ENCODE measurements around the gene ELK4. TPM values are rescaled to one million over a fixed set of nuclear protein-coding genes. Genes with fewer than 3 reads are reported as not detected.

The ELK4 gene
- total RNA-seq, 1 experiment from 2014 or later: 31.2 TPM

GRCh38 chr1:205581321-205581980, 50.4 kb downstream of the ELK4 start:
- Mint-ChIP-seq H3K4me1 (peaks cover 17 to 29% of the 10 kb centered on the region in 2 experiments), H3K36me3 (ENCODE audit: insufficient read depth in 1 of 3, low read depth in 3 of 3) (no peaks in the 10 kb centered on the region), H3K4me3 (no peak overlapping the region), H3K27me3 (ENCODE audit: low read depth) (peaks cover 46% of the 10 kb centered on the region), H3K27ac (no peak overlapping the region; a peak in 1 of 7 replicates), H3K9me3 (no peaks in the 10 kb centered on the region)
- Histone ChIP-seq H2BK120ac (ENCODE audit: low read depth, low read length, poor library complexity, severe bottlenecking) (no peak overlapping the region), H3K27ac (ENCODE audit: insufficient read length, low read depth, low read length) (no peak overlapping the region), H2BK20ac (ENCODE audit: low read depth, low read length, poor library complexity, severe bottlenecking) (no peak overlapping the region), H3K18ac (ENCODE audit: insufficient read length, low read depth, low read length) (no peak overlapping the region), H2BK15ac (ENCODE audit: low read depth, low read length) (no peak overlapping the region), H3K4me2 (ENCODE audit: insufficient read depth, insufficient read length, low read length) (no peak overlapping the region), H2BK5ac (ENCODE audit: insufficient read length, low read length) (no peak overlapping the region), H4K8ac (replicated peaks; ENCODE audit: insufficient read length, low read depth, low read length) (no peak overlapping the region), H2AK5ac (ENCODE audit: insufficient read length, low read length) (no peak overlapping the region), H4K91ac (ENCODE audit: insufficient read length, low read depth, low read length) (no peak overlapping the region), H3K4me1 (ENCODE audit: insufficient read depth, low read length) (no peaks in the 10 kb centered on the region; the same call in 1 of the 2 replicates), H3K14ac (ENCODE audit: insufficient read depth, low read length) (no peak overlapping the region), H3K27me3 (ENCODE audit: insufficient read depth, low read length) (no peaks in the 10 kb centered on the region; the same call in 1 of the 2 replicates), H4K20me1 (ENCODE audit: control insufficient read depth, insufficient read depth, insufficient read length) (no peaks in the 10 kb centered on the region), H3T11ph (ENCODE audit: low read length) (no peak overlapping the region), H3K23ac (ENCODE audit: insufficient read length, low read depth, low read length) (no peak overlapping the region), H2AFZ (ENCODE audit: low read length) (no peak overlapping the region), H3K9ac (ENCODE audit: extremely low read depth, insufficient read length, low read length) (no peak overlapping the region), H3K79me1 (ENCODE audit: insufficient read depth, low read depth, low read length, poor library complexity, severe bottlenecking) (no peaks in the 10 kb centered on the region), H4K5ac (ENCODE audit: insufficient read length, low read depth, low read length) (no peak overlapping the region), H3K4ac (ENCODE audit: low read depth, low read length) (no peak overlapping the region), H3K23me2 (ENCODE audit: insufficient read length, low read depth, low read length, poor library complexity, severe bottlenecking) (no peaks in the 10 kb centered on the region), H3K79me2 (ENCODE audit: insufficient read depth, low read length) (no peaks in the 10 kb centered on the region), H3K9me3 (ENCODE audit: control insufficient read depth, low read depth, low read length) (no peaks in the 10 kb centered on the region), H3K56ac (ENCODE audit: insufficient read length, low read depth, low read length) (no peak overlapping the region), H2BK12ac (ENCODE audit: insufficient read length, low read depth, low read length) (no peak overlapping the region)
- WGBS (ENCODE audit: extremely low coverage, insufficient read length, low lambda C conversion rate): no CpG with 5 or more reads among the region's 9 CpGs
- peak; percentile 19 for DNase-seq
- TF ChIP-seq, protein P1, sequence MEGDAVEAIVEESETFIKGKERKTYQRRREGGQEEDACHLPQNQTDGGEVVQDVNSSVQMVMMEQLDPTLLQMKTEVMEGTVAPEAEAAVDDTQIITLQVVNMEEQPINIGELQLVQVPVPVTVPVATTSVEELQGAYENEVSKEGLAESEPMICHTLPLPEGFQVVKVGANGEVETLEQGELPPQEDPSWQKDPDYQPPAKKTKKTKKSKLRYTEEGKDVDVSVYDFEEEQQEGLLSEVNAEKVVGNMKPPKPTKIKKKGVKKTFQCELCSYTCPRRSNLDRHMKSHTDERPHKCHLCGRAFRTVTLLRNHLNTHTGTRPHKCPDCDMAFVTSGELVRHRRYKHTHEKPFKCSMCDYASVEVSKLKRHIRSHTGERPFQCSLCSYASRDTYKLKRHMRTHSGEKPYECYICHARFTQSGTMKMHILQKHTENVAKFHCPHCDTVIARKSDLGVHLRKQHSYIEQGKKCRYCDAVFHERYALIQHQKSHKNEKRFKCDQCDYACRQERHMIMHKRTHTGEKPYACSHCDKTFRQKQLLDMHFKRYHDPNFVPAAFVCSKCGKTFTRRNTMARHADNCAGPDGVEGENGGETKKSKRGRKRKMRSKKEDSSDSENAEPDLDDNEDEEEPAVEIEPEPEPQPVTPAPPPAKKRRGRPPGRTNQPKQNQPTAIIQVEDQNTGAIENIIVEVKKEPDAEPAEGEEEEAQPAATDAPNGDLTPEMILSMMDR (conservative IDR thresholded peaks at IDR 0.05): no peak
